Measurements from ENCODE around the gene SPIB. TPM values are rescaled to one million over a fixed set of nuclear protein-coding genes. Genes with fewer than 3 reads are reported as not detected.

Gene SPIB
- total RNA-seq, 5 donors from 2014 or later (not counting 1 experiment from before 2014, with no cell fraction given) = 0.72 to 9.7 (median 4.1) TPM

GRCh38 chr19:50455992-50456391, 37.3 kb downstream of the SPIB start:
- Mint-ChIP-seq H3K4me1 (peaks cover 0 to 7% (median 0%) of the 10 kb centered on the region in 3 donors), H3K9me3 (no peaks in the 10 kb centered on the region), H3K36me3 (no peaks in the 10 kb centered on the region), H3K4me3 (no peak overlapping the region), H3K27ac (no peak overlapping the region), H3K27me3 (peaks cover 30 to 49% of the 10 kb centered on the region in 2 donors)
- no peaks in the 10 kb centered on the region for H3K4me1 ChIP-seq (ENCODE audit: control insufficient read depth in 1 of 2, extremely low read depth in 1 of 2, insufficient read depth in 2 of 2, low read length in 2 of 2)
- no peak overlapping the region for H3K4me3 ChIP-seq (ENCODE audit: control insufficient read depth in 1 of 2, extremely low read depth in 1 of 2, low read length in 1 of 2)
- DNase-seq = no peak
- CTCF ChIA-PET = no interaction called here
- H3K9me3 ChIP-seq = no peaks in the 10 kb centered on the region
- H3K27me3 ChIP-seq (replicated peaks in 1 of 2; ENCODE audit: control insufficient read depth in 2 of 2, extremely low read depth in 1 of 2, insufficient read depth in 2 of 2, low read length in 1 of 2) = peaks cover 0 to 50% of the 10 kb centered on the region in 2 experiments
- no peaks in the 10 kb centered on the region for H3K36me3 ChIP-seq (ENCODE audit: control insufficient read depth in 2 of 2, extremely low read depth in 1 of 2, insufficient read depth in 1 of 2, low read length in 1 of 2)
- no peak overlapping the region for H3K27ac ChIP-seq (ENCODE audit: low read length)
- POLR2A ChIA-PET = no interaction called here
- WGBS (ENCODE audit: insufficient coverage) = 83% methylated on average over 2 of the region's 2 CpGs
- ATAC-seq (replicated peaks in 1 of 4) = no peak

- Histone ChIP-seq H3K4me1 (ENCODE audit: control insufficient read depth in 1 of 2, extremely low read depth in 1 of 2, insufficient read depth in 2 of 2, low read length in 2 of 2) (peaks cover 0 to 7% of the 10 kb centered on the region in 2 experiments), H3K27ac (ENCODE audit: low read length) (no peak overlapping the region), H3K27me3 (replicated peaks in 1 of 2; ENCODE audit: control insufficient read depth in 2 of 2, extremely low read depth in 1 of 2, insufficient read depth in 2 of 2, low read length in 1 of 2) (peaks cover 0 to 59% of the 10 kb centered on the region in 2 experiments), H3K4me3 (ENCODE audit: control insufficient read depth in 1 of 2, extremely low read depth in 1 of 2, low read length in 1 of 2) (no peak overlapping the region), H3K36me3 (ENCODE audit: control insufficient read depth in 2 of 2, extremely low read depth in 1 of 2, insufficient read depth in 1 of 2, low read length in 1 of 2) (no peaks in the 10 kb centered on the region), H3K9me3 (no peaks in the 10 kb centered on the region)
- ChIA-PET CTCF (no interaction called here), POLR2A (no interaction called here)
- Mint-ChIP-seq H3K9me3 (no peaks in the 10 kb centered on the region), H3K4me1 (peaks cover 0 to 8% (median 4%) of the 10 kb centered on the region in 3 donors), H3K27ac (no peak overlapping the region), H3K36me3 (no peaks in the 10 kb centered on the region), H3K27me3 (peaks cover 33 to 49% of the 10 kb centered on the region in 2 donors), H3K4me3 (no peak overlapping the region)
- no peak for ATAC-seq (replicated peaks in 1 of 4)
- 71% methylated on average over 4 of the region's 5 CpGs for WGBS (ENCODE audit: insufficient coverage)
- DNase-seq = no peak
These were observed 38.6 kb downstream of the SPIB start for GRCh38 chr19:50457300-50457699.

- H3K4me3 Mint-ChIP-seq = no peak overlapping the region
These were observed 39.8 kb downstream of the SPIB start for GRCh38 chr19:50458396-50459066.

GRCh38 chr19:50459067-50459456, 40.3 kb downstream of the SPIB start:
- H3K36me3 ChIP-seq (ENCODE audit: control insufficient read depth in 2 of 2, extremely low read depth in 1 of 2, insufficient read depth in 1 of 2, low read length in 1 of 2) = no peaks in the 10 kb centered on the region
- POLR2A ChIA-PET = no interaction called here
- no peak overlapping the region for H3K27ac ChIP-seq (ENCODE audit: low read length)
- peaks cover 0 to 7% of the 10 kb centered on the region in 2 experiments for H3K4me1 ChIP-seq (ENCODE audit: control insufficient read depth in 1 of 2, extremely low read depth in 1 of 2, insufficient read depth in 2 of 2, low read length in 2 of 2)
- H3K27me3 Mint-ChIP-seq = peaks cover 41 to 52% of the 10 kb centered on the region in 2 donors
- no peak for ATAC-seq (replicated peaks in 1 of 4)
- no peak overlapping the region for H3K4me3 Mint-ChIP-seq
- H3K9me3 Mint-ChIP-seq = no peaks in the 10 kb centered on the region
- no peaks in the 10 kb centered on the region for H3K36me3 Mint-ChIP-seq
- WGBS (ENCODE audit: insufficient coverage) = 54% methylated on average over 23 of the region's 32 CpGs
- H3K4me3 ChIP-seq (ENCODE audit: control insufficient read depth in 1 of 2, extremely low read depth in 1 of 2, low read length in 1 of 2) = no peak overlapping the region
- no peaks in the 10 kb centered on the region for H3K9me3 ChIP-seq
- CTCF ChIA-PET = no interaction called here
- H3K27me3 ChIP-seq (replicated peaks in 1 of 2; ENCODE audit: control insufficient read depth in 2 of 2, extremely low read depth in 1 of 2, insufficient read depth in 2 of 2, low read length in 1 of 2) = peaks cover 0 to 60% of the 10 kb centered on the region in 2 experiments
- no peak overlapping the region for H3K27ac Mint-ChIP-seq
- H3K4me1 Mint-ChIP-seq = peaks cover 0 to 8% (median 4%) of the 10 kb centered on the region in 3 donors
- no peak for DNase-seq

More at GRCh38 chr19:50458396-50459066, 39.8 kb downstream of the SPIB start:
- H3K36me3 ChIP-seq (ENCODE audit: control insufficient read depth in 2 of 2, extremely low read depth in 1 of 2, insufficient read depth in 1 of 2, low read length in 1 of 2) = no peaks in the 10 kb centered on the region
- no peak overlapping the region for H3K27ac ChIP-seq (ENCODE audit: low read length)
- no peaks in the 10 kb centered on the region for H3K9me3 ChIP-seq
- no peaks in the 10 kb centered on the region for H3K9me3 Mint-ChIP-seq
- 48% methylated on average over 49 of the region's 50 CpGs for WGBS (ENCODE audit: insufficient coverage)
- peaks cover 0 to 63% of the 10 kb centered on the region in 2 experiments for H3K27me3 ChIP-seq (replicated peaks in 1 of 2; ENCODE audit: control insufficient read depth in 2 of 2, extremely low read depth in 1 of 2, insufficient read depth in 2 of 2, low read length in 1 of 2)
- DNase-seq (no peak), ATAC-seq (replicated peaks in 1 of 4) (no peak)
- H3K27me3 Mint-ChIP-seq = peaks cover 41 to 49% of the 10 kb centered on the region in 2 donors
- H3K4me3 ChIP-seq (ENCODE audit: control insufficient read depth in 1 of 2, extremely low read depth in 1 of 2, low read length in 1 of 2) = no peak overlapping the region
- H3K36me3 Mint-ChIP-seq = no peaks in the 10 kb centered on the region
- H3K4me1 ChIP-seq (ENCODE audit: control insufficient read depth in 1 of 2, extremely low read depth in 1 of 2, insufficient read depth in 2 of 2, low read length in 2 of 2) = peaks cover 0 to 7% of the 10 kb centered on the region in 2 experiments
- H3K4me1 Mint-ChIP-seq = peaks cover 0 to 8% (median 4%) of the 10 kb centered on the region in 3 donors
- ChIA-PET POLR2A (no interaction called here), CTCF (no interaction called here)
- H3K27ac Mint-ChIP-seq = no peak overlapping the region

GRCh38 chr19:50459638-50460037, 40.9 kb downstream of the SPIB start:
- DNase-seq (no peak), ATAC-seq (replicated peaks in 1 of 4) (no peak)
- H3K4me3 Mint-ChIP-seq = no peak overlapping the region
- H3K9me3 Mint-ChIP-seq = no peaks in the 10 kb centered on the region
- Histone ChIP-seq H3K27me3 (replicated peaks in 1 of 2; ENCODE audit: control insufficient read depth in 2 of 2, extremely low read depth in 1 of 2, insufficient read depth in 2 of 2, low read length in 1 of 2) (peaks cover 0 to 62% of the 10 kb centered on the region in 2 experiments), H3K36me3 (ENCODE audit: control insufficient read depth in 2 of 2, extremely low read depth in 1 of 2, insufficient read depth in 1 of 2, low read length in 1 of 2) (no peaks in the 10 kb centered on the region), H3K4me1 (ENCODE audit: control insufficient read depth in 1 of 2, extremely low read depth in 1 of 2, insufficient read depth in 2 of 2, low read length in 2 of 2) (peaks cover 0 to 7% of the 10 kb centered on the region in 2 experiments), H3K9me3 (no peaks in the 10 kb centered on the region), H3K27ac (ENCODE audit: low read length) (no peak overlapping the region), H3K4me3 (ENCODE audit: control insufficient read depth in 1 of 2, extremely low read depth in 1 of 2, low read length in 1 of 2) (no peak overlapping the region)
- WGBS (ENCODE audit: insufficient coverage) = no CpG with 5 or more reads among the region's 1 CpG
- H3K4me1 Mint-ChIP-seq = peaks cover 0 to 8% (median 4%) of the 10 kb centered on the region in 3 donors
- H3K27ac Mint-ChIP-seq = no peak overlapping the region
- ChIA-PET CTCF (no interaction called here), POLR2A (no interaction called here)
- peaks cover 41 to 54% of the 10 kb centered on the region in 2 donors for H3K27me3 Mint-ChIP-seq
- no peaks in the 10 kb centered on the region for H3K36me3 Mint-ChIP-seq

- Mint-ChIP-seq H3K4me3 (no peak overlapping the region), H3K9me3 (no peaks in the 10 kb centered on the region), H3K27ac (no peak overlapping the region), H3K4me1 (peaks cover 0 to 8% (median 4%) of the 10 kb centered on the region in 3 donors), H3K36me3 (no peaks in the 10 kb centered on the region), H3K27me3 (peaks cover 44 to 51% of the 10 kb centered on the region in 2 donors)
- ChIA-PET POLR2A (no interaction called here), CTCF (interaction anchor here in 1 of 2 donors (0.6 kb wide), 1 partner anchor 132 kb away, joined by 6 read pairs; no protein-coding TSS in a partner anchor)
- Histone ChIP-seq H3K9me3 (no peaks in the 10 kb centered on the region), H3K4me1 (ENCODE audit: control insufficient read depth in 1 of 2, extremely low read depth in 1 of 2, insufficient read depth in 2 of 2, low read length in 2 of 2) (peaks cover 0 to 7% of the 10 kb centered on the region in 2 experiments), H3K27me3 (replicated peaks in 1 of 2; ENCODE audit: control insufficient read depth in 2 of 2, extremely low read depth in 1 of 2, insufficient read depth in 2 of 2, low read length in 1 of 2) (peaks cover 0 to 63% of the 10 kb centered on the region in 2 experiments), H3K4me3 (ENCODE audit: control insufficient read depth in 1 of 2, extremely low read depth in 1 of 2, low read length in 1 of 2) (no peak overlapping the region), H3K27ac (ENCODE audit: low read length) (no peak overlapping the region), H3K36me3 (ENCODE audit: control insufficient read depth in 2 of 2, extremely low read depth in 1 of 2, insufficient read depth in 1 of 2, low read length in 1 of 2) (no peaks in the 10 kb centered on the region)
- 36% methylated on average over 13 of the region's 13 CpGs for WGBS (ENCODE audit: insufficient coverage)
- ATAC-seq (replicated peaks in 1 of 4) (no peak), DNase-seq (no peak)
These were observed 41.5 kb downstream of the SPIB start for GRCh38 chr19:50460161-50460765.

Data from T-cell (primary cell).